Fibroblast of pulmonary artery (primary cell): ENCODE data around the gene OSBPL1A.
A peak's percentile ranks its signal among the peaks of the same experiment; 100 is the strongest.

Experiments used
- DNase-seq: peaks from one replicate; pipeline ENCODE4 v3.0.0-alpha.2; 2010; ENCODE audit warnings: low read depth
- H3K4me3 ChIP-seq: replicated peaks from 2 replicates; pipeline ENCODE4 v1.5.1; 2011; ENCODE audit warnings: low read depth, mild to moderate bottlenecking, control low read depth, low read length, moderate library complexity
- CTCF ChIP-seq: IDR thresholded peaks from 2 replicates; pipeline ENCODE4 v1.5.1; 2011; ENCODE audit warnings: mild to moderate bottlenecking, control low read depth, low read length, inconsistent platforms; ENCODE audit errors: missing control alignments

The OSBPL1A gene

GRCh38 chr18:24397694-24398368 lies at the start of gene OSBPL1A:
Gene OSBPL1A, minus strand, starts transcription at chr18:24397824. Its CDS starts 20,291 bp downstream, at chr18:24377533.
- H3K4me3 ChIP-seq = peak within 1 kb of the TSS; percentile 84
- peak; percentile 94 for DNase-seq
- TF ChIP-seq CTCF = no peak

- TF ChIP-seq CTCF = peak; percentile 25
- DNase-seq = no peak
Observed at GRCh38 chr18:24446953-24447538, 49.4 kb upstream of the OSBPL1A start.

GRCh38 chr18:24446453-24446852 lies 48.8 kb upstream of the OSBPL1A start:
- no peak overlapping the region for H3K4me3 ChIP-seq
- TF ChIP-seq CTCF = no peak
- DNase-seq = no peak

More at GRCh38 chr18:24446953-24447538, 49.4 kb upstream of the OSBPL1A start:
- H3K4me3 ChIP-seq = no peak overlapping the region

GRCh38 chr18:24443870-24444269 lies 46.2 kb upstream of the OSBPL1A start:
- TF ChIP-seq CTCF = no peak
- no peak for DNase-seq
- no peak overlapping the region for H3K4me3 ChIP-seq

GRCh38 chr18:24436939-24437338 lies 39.3 kb upstream of the OSBPL1A start:
- no peak for DNase-seq
- no peak overlapping the region for H3K4me3 ChIP-seq
- no peak for TF ChIP-seq CTCF

GRCh38 chr18:24432618-24433017 lies 35.0 kb upstream of the OSBPL1A start:
- no peak overlapping the region for H3K4me3 ChIP-seq
- TF ChIP-seq CTCF = no peak
- DNase-seq = no peak

- no peak for TF ChIP-seq CTCF
- H3K4me3 ChIP-seq = no peak overlapping the region
- no peak for DNase-seq
Observed at GRCh38 chr18:24429188-24429587, 31.6 kb upstream of the OSBPL1A start.
